Measurements from ENCODE around the gene SYNGR2.

SYNGR2 gene, protein sequence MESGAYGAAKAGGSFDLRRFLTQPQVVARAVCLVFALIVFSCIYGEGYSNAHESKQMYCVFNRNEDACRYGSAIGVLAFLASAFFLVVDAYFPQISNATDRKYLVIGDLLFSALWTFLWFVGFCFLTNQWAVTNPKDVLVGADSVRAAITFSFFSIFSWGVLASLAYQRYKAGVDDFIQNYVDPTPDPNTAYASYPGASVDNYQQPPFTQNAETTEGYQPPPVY

DNA sequence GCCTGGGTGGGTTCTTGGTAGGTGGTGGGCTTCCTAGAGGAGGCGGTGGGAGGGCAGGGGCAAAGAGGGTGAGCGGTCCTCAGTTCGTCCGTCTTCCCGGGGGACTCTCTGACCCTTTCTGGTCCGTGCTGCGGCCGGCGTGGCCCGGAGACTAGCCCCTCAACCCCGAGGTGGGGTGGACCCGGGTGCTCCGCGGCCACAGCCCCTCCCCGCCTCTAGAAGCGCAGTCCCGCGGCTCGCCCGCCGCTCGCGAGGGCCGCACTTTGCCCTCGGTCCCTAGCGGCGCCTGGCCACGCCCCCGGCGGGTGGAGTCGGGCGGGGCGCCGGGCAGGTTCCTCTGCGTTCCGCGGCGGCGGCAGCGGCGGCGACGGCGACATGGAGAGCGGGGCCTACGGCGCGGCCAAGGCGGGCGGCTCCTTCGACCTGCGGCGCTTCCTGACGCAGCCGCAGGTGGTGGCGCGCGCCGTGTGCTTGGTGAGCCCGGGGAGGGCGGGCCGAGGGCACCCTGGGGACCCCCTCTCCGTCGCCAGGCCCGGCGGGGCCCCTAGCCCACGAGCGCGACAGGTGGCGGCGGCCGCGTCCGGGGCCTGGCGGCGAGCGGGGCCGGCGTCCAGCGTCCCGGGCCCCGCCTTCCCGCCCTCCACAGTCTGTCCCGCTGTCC, at the start of gene SYNGR2:
Gene SYNGR2, plus strand, starts transcription at position 340 of the 661 bp plus-strand sequence. Its CDS starts 36 bp downstream, at position 376.
- peak; percentile 91 for DNase-seq (ENCODE audit: low spot score)

DNA sequence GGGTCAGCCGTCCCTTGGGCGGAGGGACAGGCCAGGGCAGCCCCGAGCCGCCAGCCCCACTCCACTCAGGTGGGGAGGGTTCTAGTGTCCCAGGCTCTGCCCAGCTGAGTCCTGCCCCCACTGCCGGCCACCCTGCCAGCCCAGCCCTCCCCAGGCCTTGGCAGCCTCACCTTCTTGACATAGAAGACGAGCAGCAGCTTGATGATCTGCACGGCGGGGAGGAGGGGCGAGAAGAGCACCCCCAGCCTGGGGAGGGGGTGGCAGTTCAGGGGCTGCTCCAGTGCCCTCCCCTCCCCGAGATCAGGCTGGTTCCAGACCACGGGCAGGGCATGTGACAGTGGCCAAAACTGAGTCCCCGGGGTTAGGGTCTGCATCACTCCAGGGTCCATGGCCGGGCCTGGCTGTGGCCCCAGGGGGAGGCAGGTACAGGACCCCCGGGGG, 49.6 kb upstream of the SYNGR2 start:
- DNase-seq (ENCODE audit: low spot score) = no peak

DNA sequence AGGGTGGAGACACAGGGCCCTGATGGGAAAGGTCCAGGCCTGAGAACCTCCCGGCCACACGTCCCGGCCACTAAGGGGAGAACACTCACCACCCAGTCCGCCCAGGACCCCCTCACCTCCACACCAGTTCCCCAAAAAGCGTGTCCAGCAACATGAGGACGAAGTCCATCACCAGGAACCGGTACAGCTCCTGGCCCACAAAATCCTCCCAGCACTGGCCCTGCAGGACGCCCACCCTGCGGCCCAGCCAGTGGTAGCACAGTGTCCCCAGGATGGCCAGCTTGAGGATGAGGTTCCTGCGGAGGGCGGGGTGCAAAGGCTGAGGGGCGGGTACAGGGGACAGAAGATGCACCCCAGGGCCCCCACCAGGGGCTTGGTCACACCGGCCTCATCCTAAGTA, 47.8 kb upstream of the SYNGR2 start:
- DNase-seq (ENCODE audit: low spot score) = no peak

DNA sequence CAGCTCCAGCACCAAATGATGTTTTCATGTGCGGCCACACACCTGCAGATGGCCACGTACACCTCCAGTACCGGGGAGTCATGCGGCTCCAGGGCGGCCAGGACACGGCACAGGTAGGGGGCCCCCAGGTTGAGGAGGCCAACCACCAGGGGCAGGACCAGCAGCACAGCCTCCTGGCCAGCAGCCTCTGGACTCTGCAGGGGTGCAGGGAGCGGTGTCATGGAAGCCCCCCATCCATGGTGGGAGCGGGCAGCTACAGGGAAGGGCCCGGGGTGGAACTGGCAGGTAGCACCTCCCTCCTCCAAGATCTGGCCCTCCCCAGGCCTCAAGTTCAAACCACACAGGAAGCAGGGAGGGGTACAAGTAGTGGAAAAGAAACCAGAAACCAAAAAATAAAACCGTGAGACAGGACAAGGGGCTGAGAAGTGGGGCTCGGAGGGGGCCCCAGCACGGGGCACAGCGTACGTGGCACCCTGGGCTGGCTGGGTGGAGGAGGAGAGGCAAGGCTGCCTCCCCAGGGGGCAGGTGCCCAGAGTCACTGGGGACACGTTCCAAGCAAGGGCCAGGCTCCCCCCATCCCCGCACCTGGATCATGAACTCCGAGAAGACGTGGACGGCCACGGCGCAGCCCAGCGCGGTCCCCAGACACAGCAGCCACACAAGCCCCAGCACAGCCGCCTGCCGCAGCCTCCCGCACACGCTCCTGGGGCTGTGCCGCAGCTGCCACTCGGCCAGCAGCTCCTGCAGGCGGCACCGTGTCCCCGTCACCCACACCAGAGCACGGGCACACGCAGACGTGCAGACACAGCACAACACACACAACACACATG, 47.2 kb upstream of the SYNGR2 start:
- DNase-seq (ENCODE audit: low spot score) = no peak

DNA sequence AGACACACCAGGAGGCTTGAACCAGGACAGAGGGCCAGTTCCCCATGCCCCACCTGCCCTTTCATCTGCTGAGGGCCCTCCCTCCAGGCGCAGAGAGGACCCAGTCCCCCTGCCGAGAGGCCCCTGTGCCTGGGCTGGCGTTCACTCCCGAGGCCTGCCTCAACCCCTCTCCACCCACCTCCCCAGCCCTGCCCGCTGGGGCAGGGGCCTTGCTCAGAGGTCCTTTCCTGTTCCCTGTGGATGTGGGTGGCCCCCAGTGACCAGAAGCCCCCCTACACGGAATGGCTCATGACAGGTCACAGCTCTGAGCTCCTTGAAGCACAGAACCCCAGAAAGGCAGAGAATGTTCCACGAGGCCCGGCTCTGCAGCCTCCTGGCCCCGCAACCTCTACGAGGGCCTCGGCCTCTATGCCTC, 46.6 kb upstream of the SYNGR2 start:
- DNase-seq (ENCODE audit: low spot score) = no peak

DNA sequence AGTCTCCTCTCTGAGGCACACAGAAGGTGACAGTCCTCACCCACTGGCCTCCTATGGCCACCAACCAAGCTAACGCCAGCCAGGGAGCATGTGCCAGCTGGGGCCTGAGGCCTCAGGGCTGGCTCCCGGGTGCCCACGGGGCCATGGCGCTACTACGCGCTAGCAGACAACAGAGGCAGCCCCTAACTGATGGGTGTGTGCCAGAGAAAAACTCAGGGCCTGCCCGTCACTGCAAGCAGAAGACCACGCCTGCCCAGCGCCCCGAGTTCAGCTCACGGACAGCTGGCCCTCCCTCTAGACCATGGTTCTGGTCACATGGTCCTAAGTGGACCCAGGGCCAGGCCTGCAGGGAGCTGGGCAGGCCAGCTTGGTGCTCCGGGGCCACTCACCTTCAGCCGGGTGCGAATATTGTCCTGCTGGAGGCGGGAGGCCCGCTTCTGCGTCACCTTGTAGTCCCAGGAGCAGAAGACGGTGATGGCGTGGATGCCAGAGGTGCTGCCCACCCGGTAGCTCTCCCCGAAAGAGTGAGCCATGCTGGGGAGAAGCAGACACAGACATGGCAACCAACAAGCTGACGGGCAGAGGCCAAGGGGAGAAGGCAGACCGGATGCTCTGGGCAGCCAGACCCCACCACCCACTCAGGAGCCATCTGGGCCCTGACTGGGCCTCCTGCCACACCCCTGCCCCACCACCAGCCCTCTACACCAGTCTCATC, 46.0 kb upstream of the SYNGR2 start:
- no peak for DNase-seq (ENCODE audit: low spot score)

DNA sequence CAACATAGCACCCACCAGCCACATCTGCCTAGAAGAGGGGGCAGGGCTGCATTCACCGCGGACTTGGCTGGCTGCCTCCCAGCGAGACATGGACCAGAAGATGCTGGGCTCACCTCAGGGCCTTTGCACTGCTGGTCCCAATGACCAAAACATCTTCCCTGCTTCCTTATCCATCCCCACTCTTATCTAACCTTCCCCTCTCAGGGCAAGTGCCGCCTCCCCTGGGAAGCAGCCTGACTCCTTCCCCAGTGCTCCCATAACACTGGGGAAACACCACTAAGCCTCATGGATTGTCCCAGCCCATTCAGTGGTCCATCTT, 45.5 kb upstream of the SYNGR2 start:
- no peak for DNase-seq (ENCODE audit: low spot score)

DNA sequence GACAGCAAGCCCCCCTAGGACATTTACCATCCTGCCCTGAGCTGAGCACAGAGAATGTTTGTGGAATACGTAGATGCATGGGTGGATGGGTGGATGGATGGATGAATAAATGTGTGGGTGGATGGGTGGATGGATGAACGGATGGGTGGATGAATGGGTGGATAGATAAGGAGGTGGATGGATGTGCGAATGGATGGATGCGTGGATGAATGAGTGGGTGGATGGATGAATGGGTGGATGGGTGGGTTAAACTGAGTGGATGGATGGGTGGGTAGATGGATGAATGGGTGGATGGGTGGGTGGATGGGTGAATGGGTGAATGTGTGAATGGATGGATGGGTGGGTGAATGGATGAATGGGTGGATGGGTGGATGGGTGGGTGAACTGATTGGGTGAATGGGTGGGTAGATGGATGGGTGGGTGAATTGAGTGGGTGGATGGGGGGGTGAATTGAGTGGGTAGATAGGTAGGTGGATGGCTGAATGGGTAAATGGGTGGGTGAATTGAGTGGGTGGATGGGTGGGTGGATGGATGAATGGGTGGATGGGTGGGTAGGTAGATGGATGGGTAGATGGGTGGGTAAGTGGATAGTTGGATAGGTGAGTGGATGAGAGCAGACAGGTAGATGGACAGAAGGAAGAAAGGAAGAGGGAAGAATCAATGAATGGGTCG, 45.0 kb upstream of the SYNGR2 start:
- no peak for DNase-seq (ENCODE audit: low spot score)

DNA sequence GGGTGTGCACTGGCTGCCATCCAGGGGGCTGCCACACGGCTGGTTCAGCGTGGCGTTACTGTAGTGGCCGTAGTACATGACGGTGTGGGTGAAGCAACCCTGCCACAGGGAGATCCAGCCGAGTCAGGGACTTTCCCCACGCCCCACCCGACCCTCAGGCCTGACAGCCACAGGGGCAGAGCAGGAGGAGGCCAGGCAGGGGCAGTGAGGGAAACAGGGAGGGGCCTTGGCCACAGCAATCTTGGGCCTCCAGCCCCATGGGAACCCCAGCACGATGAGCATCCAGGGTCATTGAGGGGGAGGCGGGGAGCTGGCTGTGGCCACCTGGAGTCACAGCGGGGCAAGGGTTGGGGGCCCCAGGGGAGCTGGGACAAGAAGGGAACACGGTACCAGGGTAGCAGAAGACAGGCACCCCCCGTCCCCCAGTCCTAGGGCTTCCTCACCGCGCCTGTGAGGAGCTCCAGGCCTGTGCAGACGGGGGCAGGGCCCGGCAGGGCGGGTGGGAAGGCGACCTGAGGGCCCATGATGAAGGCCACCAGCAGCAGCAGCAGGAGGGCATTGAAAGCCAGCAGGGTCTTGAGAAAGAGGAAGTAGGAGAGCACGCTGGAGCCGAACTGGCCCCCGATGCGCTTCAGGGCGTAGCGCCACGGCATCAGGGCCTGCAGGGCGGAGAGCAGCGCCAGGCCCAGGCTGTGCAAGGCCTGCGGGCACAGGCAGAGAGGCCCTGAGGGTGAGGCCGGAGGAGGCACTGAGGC, 44.1 kb upstream of the SYNGR2 start:
- DNase-seq (ENCODE audit: low spot score) = peak; percentile 90

DNA sequence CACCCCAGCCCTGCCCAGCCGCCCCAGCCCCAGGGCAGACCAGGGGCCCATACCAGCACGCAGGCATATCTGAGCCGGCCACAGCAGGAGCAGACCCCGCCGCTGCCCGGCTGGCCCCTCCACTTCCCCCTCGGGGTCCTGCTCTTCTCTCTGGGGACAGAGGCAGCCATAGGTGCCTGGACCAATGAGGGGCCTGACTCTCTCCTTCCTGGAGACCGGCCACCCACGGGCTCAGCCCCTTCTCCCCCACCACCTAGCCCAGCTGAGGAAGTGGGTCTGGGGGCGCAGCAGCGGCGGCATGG, 43.6 kb upstream of the SYNGR2 start:
- no peak for DNase-seq (ENCODE audit: low spot score)

DNA sequence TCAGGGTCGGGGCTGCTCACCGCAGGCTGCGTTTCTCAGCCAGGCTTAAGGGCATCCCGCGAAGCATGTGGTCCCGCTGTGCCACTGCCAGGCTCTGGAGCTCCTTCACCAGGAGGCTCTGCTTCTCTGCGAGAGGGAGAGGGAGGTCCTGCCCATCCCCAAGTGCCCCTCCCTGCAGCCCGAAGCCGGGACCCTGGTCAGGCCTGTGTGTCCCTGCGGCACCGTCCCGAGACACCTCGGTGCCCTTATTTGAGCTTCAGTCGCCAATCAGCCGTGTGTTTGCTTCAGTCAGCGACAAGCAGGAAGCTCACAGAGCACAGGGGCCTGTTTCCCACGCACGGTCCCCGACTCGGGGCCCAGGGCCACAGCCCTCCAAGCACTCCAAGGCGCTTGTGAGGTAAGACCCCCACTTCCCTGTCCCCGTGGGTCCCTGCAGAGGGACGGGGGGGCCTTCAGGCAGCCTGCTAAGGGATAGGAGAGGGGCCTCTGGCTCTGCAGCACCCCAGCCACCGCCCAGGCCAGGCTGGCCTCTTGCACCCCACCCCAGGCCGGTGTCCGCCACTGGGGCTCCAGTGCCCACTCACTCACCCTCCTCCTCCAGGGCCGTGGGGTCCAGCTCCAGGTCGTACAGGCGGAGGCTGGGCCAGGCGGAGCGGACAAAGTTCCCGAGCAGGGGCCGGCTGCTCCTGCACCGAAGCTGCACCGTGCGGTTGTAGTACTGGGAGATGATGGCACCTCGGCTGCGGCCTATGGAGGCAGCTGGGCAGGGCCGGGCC, 43.1 kb upstream of the SYNGR2 start:
- DNase-seq (ENCODE audit: low spot score) = peak; percentile 51

DNA sequence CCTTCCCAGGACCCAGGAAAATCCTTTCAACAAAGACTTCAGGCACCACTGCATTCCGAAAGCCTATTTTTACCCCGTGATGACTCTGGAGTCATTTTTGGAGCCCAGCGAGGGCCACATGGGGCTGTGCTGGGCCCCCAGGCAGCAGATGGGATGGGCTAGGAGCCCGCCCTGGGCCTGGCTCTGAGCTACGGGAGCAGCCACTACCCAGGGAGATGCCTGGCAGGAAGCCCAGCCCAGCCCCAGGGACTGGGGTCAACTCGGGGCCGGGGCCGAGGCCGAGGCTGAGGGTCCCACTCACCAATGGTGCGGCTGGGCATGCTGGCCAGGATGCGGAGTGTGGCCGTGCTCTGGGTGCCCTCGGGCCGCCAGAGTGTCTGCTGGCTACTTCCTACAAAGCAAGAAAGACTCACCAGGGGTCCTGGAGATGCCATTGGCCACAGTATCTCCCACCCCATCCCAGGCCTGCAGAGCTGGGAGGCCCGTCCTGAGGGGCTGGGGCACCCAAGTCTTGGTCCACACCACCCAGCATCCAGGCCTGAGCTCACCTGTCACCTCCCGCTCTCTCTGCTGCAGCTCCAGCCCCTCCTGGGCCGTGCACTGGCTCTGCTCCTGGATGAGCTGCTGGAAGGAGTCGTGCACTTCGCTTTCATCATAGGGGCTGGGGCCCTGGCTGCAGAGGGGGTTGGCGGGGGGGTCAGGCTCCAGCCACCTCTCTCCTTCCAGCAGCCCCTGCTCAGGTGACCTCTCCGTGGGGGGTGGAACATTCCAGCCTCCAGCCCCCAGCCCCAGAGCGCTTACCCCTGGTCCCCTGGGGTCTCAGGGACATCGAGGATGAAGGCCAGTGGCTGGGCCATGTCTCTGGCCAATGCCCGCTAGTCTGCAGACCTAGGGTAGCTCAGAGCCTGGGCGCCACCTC, 42.1 kb upstream of the SYNGR2 start:
- no peak for DNase-seq (ENCODE audit: low spot score)

DNA sequence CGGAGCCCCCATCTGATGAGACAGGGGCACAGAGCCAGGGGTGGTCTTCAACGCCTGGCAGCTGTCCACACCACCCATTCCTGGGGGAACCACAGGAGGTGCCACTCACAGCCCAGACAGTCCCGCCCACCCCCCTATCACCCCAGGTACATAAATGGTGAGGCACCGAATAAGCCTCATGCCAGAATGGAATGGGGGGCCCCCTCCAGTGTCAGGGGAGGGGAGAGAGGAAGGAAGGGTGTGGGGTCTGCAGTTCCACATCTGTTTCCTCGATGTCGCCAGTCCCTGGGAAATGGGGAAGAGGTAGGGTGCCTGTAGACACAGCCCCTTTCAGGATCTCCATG, 41.5 kb upstream of the SYNGR2 start:
- no peak for DNase-seq (ENCODE audit: low spot score)

DNA sequence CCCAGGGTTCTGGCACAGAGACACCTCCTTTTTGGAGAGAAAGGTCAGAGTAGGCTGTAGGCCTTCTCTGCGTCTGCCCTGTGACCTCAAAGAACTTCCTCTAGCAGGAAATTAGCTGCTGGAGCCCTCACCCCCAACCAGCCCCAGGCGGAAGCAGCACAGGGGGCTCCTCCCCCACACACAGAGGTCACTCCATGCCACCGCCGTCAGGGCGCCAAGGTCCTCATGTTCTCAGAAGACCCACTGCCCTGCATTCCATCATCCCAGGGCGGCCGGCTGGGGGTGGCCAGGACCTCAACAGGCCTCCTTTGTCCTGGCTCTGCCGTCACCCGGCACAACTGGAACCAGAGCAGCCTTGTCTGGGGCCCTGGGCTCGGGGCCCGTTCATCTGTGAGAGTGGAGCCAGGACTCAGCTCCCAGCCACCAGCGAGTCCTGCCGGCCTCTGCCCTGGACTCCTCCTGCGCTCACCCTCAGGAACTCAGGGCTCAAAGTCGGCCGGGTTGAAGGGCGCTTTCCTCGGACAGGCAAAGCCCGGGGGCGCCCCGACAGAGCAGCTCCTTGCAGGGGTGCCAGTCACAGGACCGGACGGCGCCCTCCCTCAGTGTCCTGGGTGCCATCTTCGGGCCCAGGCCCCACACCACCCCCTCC, 41.0 kb upstream of the SYNGR2 start:
- peak; percentile 80 for DNase-seq (ENCODE audit: low spot score)

DNA sequence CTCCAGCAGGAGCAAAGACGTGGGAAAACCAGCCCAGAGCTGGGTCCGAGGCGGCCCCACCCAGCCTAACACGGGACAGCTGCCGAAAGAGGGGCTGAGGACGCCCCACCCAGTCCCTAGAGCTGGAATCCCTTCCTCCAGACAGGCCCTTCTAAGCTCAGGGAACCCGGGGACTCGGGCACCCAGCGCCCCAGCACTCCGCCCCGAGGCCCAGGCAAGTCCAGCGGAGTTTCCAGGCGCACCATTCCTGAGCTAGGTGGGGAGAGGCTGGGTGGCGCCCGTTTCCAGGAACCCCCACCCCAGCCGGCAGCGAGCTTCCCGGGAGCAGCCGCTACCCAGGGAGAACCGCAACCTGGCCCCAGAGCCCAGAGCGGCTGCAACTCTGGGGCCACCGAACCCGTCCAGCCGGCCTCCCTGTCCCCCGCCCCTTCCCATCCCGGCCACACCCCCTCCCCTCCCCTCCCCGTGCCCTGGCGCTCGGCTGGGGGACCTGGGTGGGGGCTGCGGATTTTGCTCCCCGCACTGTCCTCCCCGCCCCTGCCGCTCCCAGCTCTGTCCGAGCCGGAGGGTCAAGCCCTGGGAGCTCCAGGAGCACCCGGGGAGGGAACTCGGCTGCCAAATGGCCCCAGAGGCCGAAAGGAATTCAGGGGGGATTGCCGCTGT, 40.4 kb upstream of the SYNGR2 start:
- peak; percentile 44 for DNase-seq (ENCODE audit: low spot score)

DNA sequence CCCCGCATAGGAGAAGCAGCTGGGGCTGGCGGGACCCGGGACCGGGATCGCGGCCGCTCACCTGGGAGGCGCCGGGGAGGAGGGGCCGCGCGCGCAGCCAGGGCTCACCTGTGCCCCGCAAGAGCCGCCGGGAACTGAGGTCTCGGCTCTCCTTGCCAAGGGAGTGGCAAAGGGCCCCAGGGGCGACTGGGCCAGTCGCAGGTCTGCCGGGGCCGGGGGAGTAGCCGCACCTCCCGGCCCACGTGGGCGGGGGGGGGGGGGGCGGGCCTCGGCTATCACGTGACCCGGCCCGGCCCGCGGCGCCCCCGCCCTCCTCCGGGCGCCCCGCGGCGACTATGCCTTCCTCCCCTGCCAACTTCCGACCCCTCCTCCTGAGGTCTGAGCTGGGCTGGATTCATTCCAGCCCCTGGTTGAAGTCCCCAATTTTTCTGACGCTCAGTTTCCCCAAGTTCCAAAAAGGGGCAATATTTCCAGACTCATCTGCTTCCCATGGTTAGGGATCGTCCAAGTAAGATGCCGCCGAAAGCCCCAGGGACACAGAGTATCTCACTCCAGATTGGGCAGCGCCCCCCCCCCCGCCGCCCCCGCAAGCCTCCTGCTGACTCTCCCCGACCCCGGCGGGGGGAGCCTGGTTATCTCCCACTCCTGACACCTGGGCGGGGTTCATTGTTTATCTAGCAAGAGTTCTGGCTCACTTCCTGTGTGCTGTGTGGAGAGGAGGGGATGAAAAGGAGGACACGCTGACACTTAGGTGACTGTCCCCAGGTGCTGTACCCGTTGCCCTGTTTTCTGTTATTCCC, 39.6 kb upstream of the SYNGR2 start, which contains the start of gene TMC6:
Gene TMC6, minus strand, starts transcription at position 205 of the 800 bp plus-strand sequence. CDS start 1,923 bp downstream, outside the sequence.
- peak; percentile 81 for DNase-seq (ENCODE audit: low spot score)

DNA sequence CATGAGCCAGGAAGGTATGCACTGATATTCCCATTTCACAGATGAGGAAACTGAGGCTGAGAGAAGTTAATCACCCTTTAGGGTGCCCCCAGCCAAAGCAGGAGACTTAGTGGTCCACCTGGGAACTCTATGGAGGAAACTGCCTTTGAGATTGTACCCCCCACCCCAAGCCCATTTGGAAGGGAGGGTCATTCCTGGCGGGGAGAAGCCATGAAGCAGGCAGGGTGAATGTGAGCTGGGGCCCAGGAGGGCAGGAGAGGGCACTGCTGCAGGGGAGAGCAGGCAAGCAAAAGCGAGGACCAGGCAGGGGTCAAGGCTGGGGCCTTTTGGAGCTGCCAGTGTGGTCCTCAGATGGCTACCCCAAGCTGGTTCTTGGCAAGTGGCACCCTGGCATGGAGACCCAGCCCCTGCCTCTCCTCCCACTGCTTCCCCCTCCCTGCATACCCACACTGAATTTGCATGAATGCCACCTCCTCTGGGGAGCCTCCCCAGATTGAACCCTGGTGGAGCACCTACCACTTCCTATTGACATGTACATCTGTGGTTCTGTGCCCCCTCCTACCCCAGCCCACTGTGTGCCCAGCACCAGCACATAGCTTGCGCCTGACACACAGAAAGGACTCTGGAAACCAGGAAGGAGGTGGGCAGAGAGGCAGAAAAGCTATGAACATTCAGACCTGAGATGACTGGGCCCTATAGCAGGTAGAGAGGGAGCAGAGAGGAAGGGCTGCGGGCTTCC, 38.9 kb upstream of the SYNGR2 start:
- peak; percentile 58 for DNase-seq (ENCODE audit: low spot score)
